Dendritic cell treated with granulocyte-macrophage colony-stimulating factor and Interleukin-4, amounts not matched to agents 40 ng/mL and 50 ng/mL, for 4 days (primary cell): ENCODE data around the gene TRNAU1AP.
"Not testable (repeated sequence)": the region's sequence is repeated elsewhere in the genome, so short reads cannot be mapped to it uniquely, and the experiment has no call there.

Experiments
- H3K27ac Mint-ChIP-seq: one replicate; pipeline ENCODE4 v1.8.0; 2022; ENCODE audit warnings: mild to moderate bottlenecking, mixed read lengths
- H3K27me3 Mint-ChIP-seq: one replicate; pipeline ENCODE4 v1.8.0; 2022; ENCODE audit warnings: mild to moderate bottlenecking, mixed read lengths
- H3K36me3 Mint-ChIP-seq: one replicate; pipeline ENCODE4 v1.8.0; 2022; ENCODE audit warnings: low read depth, mixed read lengths
- H3K4me1 Mint-ChIP-seq: one replicate; pipeline ENCODE4 v1.8.0; 2022; ENCODE audit warnings: low read depth, mixed read lengths
- H3K4me3 Mint-ChIP-seq: one replicate; pipeline ENCODE4 v1.8.0; 2022; ENCODE audit warnings: mild to moderate bottlenecking, moderate library complexity, mixed read lengths
- H3K9me3 Mint-ChIP-seq: one replicate; pipeline ENCODE4 v1.8.0; 2022; ENCODE audit warnings: mixed read lengths
- intact Hi-C: fragments of 100-400 bp; cut with micrococcal nuclease; formaldehyde crosslinking; loops from one replicate; pipeline ENCODE4 v1.15.0; 2022

Gene TRNAU1AP

GRCh38 chr1:28516518-28516956, 36.3 kb upstream of the TRNAU1AP start:
- H3K4me1 Mint-ChIP-seq: peaks cover 34% of the 10 kb centered on the region
- H3K4me3 Mint-ChIP-seq: no peak overlapping the region
- intact Hi-C loops: loop anchor here (5.0 kb wide), 2 partner anchors 36 to 361 kb away; partner anchors contain the start of gene TRNAU1AP
- H3K9me3 Mint-ChIP-seq: no peaks in the 10 kb centered on the region
- peaks cover 39% of the 10 kb centered on the region for H3K36me3 Mint-ChIP-seq
- no peak overlapping the region for H3K27ac Mint-ChIP-seq
- no peaks in the 10 kb centered on the region for H3K27me3 Mint-ChIP-seq

GRCh38 chr1:28517649-28517999, 35.3 kb upstream of the TRNAU1AP start:
- no peak overlapping the region for H3K4me3 Mint-ChIP-seq
- H3K9me3 Mint-ChIP-seq: no peaks in the 10 kb centered on the region
- H3K27me3 Mint-ChIP-seq: no peaks in the 10 kb centered on the region
- intact Hi-C loops: loop anchor here (5.0 kb wide), 2 partner anchors 35 to 360 kb away; partner anchors contain the start of gene TRNAU1AP
- peaks cover 32% of the 10 kb centered on the region for H3K4me1 Mint-ChIP-seq
- peaks cover 30% of the 10 kb centered on the region for H3K36me3 Mint-ChIP-seq
- H3K27ac Mint-ChIP-seq: peak overlapping the region; percentile 41

GRCh38 chr1:28518000-28518744, 34.7 kb upstream of the TRNAU1AP start:
- H3K27ac Mint-ChIP-seq: peak overlapping the region; percentile 41
- no peaks in the 10 kb centered on the region for H3K27me3 Mint-ChIP-seq
- peaks cover 30% of the 10 kb centered on the region for H3K36me3 Mint-ChIP-seq
- peak overlapping the region; percentile 86 for H3K4me3 Mint-ChIP-seq
- intact Hi-C loops: loop anchor here (2.0 to 5.0 kb wide), 3 partner anchors 34 to 359 kb away; partner anchors contain the start of gene TRNAU1AP
- H3K9me3 Mint-ChIP-seq: no peaks in the 10 kb centered on the region
- H3K4me1 Mint-ChIP-seq: peaks cover 27% of the 10 kb centered on the region

GRCh38 chr1:28518745-28519341, 34.0 kb upstream of the TRNAU1AP start:
- H3K36me3 Mint-ChIP-seq: peaks cover 30% of the 10 kb centered on the region
- intact Hi-C loops: loop anchor here (2.0 to 5.0 kb wide), 3 partner anchors 33 to 358 kb away; partner anchors contain the start of gene TRNAU1AP

GRCh38 chr1:28519946-28520725, 32.7 kb upstream of the TRNAU1AP start:
- Mint-ChIP-seq H3K4me1 (peaks cover 27% of the 10 kb centered on the region), H3K4me3 (no peak overlapping the region), H3K27ac (peak overlapping the region; percentile 19), H3K27me3 (no peaks in the 10 kb centered on the region), H3K36me3 (peaks cover 29% of the 10 kb centered on the region), H3K9me3 (no peaks in the 10 kb centered on the region)
- intact Hi-C loops: loop anchor here (2.0 to 5.0 kb wide), 3 partner anchors 32 to 357 kb away; partner anchors contain the start of gene TRNAU1AP

More at GRCh38 chr1:28518745-28519341, 34.0 kb upstream of the TRNAU1AP start:
- H3K4me3 Mint-ChIP-seq: peak overlapping the region; percentile 72
- no peaks in the 10 kb centered on the region for H3K9me3 Mint-ChIP-seq
- peaks cover 27% of the 10 kb centered on the region for H3K4me1 Mint-ChIP-seq
- peak overlapping the region; percentile 41 for H3K27ac Mint-ChIP-seq
- H3K27me3 Mint-ChIP-seq: no peaks in the 10 kb centered on the region

- H3K4me3 Mint-ChIP-seq, H3K27me3 Mint-ChIP-seq, H3K9me3 Mint-ChIP-seq, intact Hi-C loops: not testable (repeated sequence)
- H3K27ac Mint-ChIP-seq: peak overlapping the region; percentile 19
- H3K36me3 Mint-ChIP-seq: peaks cover 26% of the 10 kb centered on the region
- peaks cover 27% of the 10 kb centered on the region for H3K4me1 Mint-ChIP-seq
Observed at GRCh38 chr1:28520796-28521195, 32.1 kb upstream of the TRNAU1AP start.

DNA sequence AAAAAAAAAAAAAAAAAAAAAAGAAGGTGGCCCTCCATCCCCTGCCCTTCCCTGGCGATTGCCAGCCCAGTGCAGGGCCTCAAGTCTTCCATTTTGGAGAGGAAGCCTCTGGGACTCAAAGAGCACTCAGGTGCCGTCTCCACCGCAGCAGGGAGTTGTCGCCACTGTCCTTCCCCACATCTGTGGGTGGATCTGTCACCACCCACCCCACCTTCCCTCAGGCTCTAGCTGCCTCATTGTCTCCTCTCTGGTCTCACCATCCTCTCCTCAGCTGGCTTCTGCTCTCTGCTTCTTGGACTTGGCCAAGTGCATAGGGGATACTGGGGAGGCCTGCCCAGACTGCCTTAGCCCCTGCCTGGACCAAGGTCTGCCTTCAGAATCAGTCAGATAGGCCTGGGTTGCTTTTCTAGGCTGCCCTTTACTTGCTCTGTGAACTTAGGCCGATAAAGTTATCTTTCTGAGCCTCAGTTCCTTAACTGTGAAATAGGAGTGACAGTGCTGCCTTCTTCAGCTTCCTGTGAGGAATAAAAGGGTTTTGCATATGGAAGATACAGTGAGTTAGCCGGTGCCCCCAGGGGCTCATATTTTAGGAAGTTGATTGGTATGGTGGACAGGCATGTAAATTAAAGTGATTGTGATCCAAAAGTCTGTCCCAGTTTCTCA, 31.3 kb upstream of the TRNAU1AP start:
- Mint-ChIP-seq H3K9me3 (no peaks in the 10 kb centered on the region), H3K27ac (peak overlapping the region; percentile 2), H3K4me3 (no peak overlapping the region), H3K4me1 (peaks cover 27% of the 10 kb centered on the region), H3K27me3 (no peaks in the 10 kb centered on the region), H3K36me3 (peaks cover 26% of the 10 kb centered on the region)
- intact Hi-C loops: no loop called here

DNA sequence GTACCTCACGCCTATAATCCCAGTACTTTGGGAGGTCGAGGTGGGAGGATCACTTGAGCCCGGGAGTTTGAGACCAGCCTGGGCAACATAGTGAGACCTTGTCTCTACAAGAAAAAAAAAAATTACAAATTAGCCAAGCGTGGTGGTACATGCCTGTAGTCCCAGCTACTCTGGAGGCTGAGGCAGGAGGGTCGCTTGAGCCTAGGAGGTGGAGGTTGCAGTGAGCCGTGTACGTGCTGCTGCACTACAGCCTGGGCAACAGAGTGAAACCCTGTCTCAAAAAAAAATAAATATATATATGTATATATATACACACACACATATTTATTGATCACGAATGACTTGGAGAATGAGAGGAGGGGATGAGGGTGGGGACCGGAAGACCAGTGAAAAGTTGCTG, 30.3 kb upstream of the TRNAU1AP start:
- intact Hi-C loops, H3K4me3 Mint-ChIP-seq, H3K9me3 Mint-ChIP-seq, H3K27ac Mint-ChIP-seq, H3K27me3 Mint-ChIP-seq: not testable (repeated sequence)
- peaks cover 26% of the 10 kb centered on the region for H3K36me3 Mint-ChIP-seq
- peaks cover 22% of the 10 kb centered on the region for H3K4me1 Mint-ChIP-seq

DNA sequence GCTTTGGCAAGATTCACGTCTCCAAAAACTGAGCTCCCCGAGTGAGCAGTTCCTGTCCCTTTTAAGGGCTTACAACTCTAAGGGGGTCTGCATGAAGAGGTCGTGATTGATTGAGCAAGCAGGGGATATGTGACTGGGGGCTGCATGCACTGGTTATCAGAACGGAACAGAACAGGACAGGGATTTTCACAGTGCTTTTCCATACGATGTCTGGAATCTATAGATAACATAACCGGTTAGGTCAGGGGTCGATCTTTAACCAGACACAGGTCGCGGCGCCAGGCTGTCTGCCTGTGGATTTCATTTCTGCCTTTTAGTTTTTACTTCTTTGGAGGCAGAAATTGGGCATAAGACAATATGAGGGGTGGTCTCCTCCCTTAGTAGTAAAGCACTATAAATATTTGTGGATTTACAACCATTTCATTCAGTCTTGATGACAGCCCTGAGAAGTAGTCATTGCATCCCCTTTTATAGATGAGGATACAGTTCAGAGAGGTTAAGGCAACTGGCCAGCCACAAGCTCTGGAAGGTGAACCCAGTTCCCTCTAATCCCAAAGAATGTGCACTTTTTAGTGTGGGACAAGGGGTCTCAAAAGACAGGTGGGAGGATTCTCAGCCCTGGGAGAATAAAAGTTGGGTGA, 27.8 kb upstream of the TRNAU1AP start:
- peaks cover 15% of the 10 kb centered on the region for H3K4me1 Mint-ChIP-seq
- H3K27ac Mint-ChIP-seq, H3K4me3 Mint-ChIP-seq, H3K9me3 Mint-ChIP-seq, H3K27me3 Mint-ChIP-seq, intact Hi-C loops: not testable (repeated sequence)
- peaks cover 29% of the 10 kb centered on the region for H3K36me3 Mint-ChIP-seq

DNA sequence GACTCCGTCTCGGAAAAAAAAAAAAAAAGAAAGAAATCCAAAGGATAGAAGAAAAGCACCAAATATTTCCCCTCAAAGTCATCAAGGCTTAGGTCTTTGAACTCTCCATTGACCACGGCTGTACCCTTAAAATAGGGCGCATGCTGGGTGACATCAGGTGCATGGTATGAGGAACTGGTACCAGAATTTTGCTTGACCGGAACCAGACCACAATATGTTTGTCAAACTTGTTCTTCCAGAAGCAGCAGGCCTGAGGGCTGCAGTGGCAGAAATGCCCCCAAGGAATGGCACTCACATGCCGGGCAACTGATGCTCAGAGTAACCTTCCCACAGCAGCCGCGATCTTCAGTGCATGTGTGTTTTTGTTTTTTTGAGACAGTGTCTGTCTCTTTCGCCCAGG, 26.0 kb upstream of the TRNAU1AP start:
- intact Hi-C loops: no loop called here
- no peaks in the 10 kb centered on the region for H3K9me3 Mint-ChIP-seq
- H3K4me1 Mint-ChIP-seq: peaks cover 10% of the 10 kb centered on the region
- no peak overlapping the region for H3K4me3 Mint-ChIP-seq
- no peaks in the 10 kb centered on the region for H3K27me3 Mint-ChIP-seq
- peaks cover 47% of the 10 kb centered on the region for H3K36me3 Mint-ChIP-seq
- no peak overlapping the region for H3K27ac Mint-ChIP-seq

- Mint-ChIP-seq H3K27me3 (no peaks in the 10 kb centered on the region), H3K9me3 (no peaks in the 10 kb centered on the region), H3K4me3 (no peak overlapping the region), H3K36me3 (peaks cover 48% of the 10 kb centered on the region), H3K4me1 (peaks cover 6% of the 10 kb centered on the region), H3K27ac (no peak overlapping the region)
- intact Hi-C loops: no loop called here
Observed at GRCh38 chr1:28530456-28530855, 22.4 kb upstream of the TRNAU1AP start.

DNA sequence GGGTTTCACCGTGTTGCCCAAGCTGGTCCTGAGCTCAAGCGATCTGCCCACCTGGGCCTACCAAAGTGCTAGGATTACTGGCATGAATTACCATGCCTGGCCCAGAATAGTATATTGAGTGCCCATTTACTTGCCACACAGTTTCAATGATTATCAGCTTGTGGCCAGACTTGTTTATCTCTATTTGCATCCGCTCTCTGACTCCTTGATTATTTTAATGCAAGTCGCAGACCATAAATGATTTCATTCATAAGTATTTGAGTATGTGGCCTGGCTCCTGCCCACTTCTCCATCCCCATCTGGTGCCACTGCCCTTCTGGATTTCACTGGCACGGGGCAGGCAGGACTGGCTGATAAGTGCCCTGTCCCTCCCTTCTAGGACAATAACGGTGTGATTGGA, 18.2 kb upstream of the TRNAU1AP start:
- no peaks in the 10 kb centered on the region for H3K27me3 Mint-ChIP-seq
- intact Hi-C loops: no loop called here
- H3K4me1 Mint-ChIP-seq: no peaks in the 10 kb centered on the region
- no peak overlapping the region for H3K4me3 Mint-ChIP-seq
- H3K9me3 Mint-ChIP-seq: no peaks in the 10 kb centered on the region
- H3K36me3 Mint-ChIP-seq: peaks cover 83% of the 10 kb centered on the region
- no peak overlapping the region for H3K27ac Mint-ChIP-seq

GRCh38 chr1:28535180-28535579, 17.7 kb upstream of the TRNAU1AP start:
- peaks cover 80% of the 10 kb centered on the region for H3K36me3 Mint-ChIP-seq
- no peak overlapping the region for H3K27ac Mint-ChIP-seq
- H3K4me1 Mint-ChIP-seq: no peaks in the 10 kb centered on the region
- H3K27me3 Mint-ChIP-seq: no peaks in the 10 kb centered on the region
- H3K9me3 Mint-ChIP-seq: no peaks in the 10 kb centered on the region
- intact Hi-C loops: no loop called here
- no peak overlapping the region for H3K4me3 Mint-ChIP-seq
